Measurements from ENCODE around the gene EMC8. TPM values are rescaled to one million over a fixed set of nuclear protein-coding genes. Genes with fewer than 3 reads are reported as not detected.

Gene EMC8
- total and polyA plus RNA-seq, 10 of the 15 experiments (the other 5 are each of a cell fraction or from before 2014, with no cell fraction given) = 7.8 to 62.0 (median 33.5) TPM

GRCh38 chr16:85812031-85812807 is 12.9 kb upstream of the EMC8 start:
- ATAC-seq (no peak), FAIRE-seq (no peak), DNase-seq (ENCODE audit: low read depth, low spot score) (no peak)
- no peaks in the 10 kb centered on the region for H3K79me2 ChIP-seq (ENCODE audit: control insufficient read depth, insufficient read depth, low read length)
- no peak for TF ChIP-seq TARDBP (IDR thresholded peaks at IDR 0.05; ENCODE audit: borderline replicate concordance)
- TF ChIP-seq ZBTB11 (CRISPR knock-in tag; IDR thresholded peaks at IDR 0.05) = no peak
- no peak for TF ChIP-seq SMAD5 (IDR thresholded peaks at IDR 0.05; ENCODE audit: low read depth)
- TF ChIP-seq GATAD2B (conservative IDR thresholded peaks at IDR 0.05; ENCODE audit: low read depth) = no peak
- BruUV-seq (replicated peaks) = no TSS peak
- ChIA-PET SMC1A (ENCODE audit: uncharacterized antibody, unreplicated experiment) (interaction anchor here (0.8 to 1.6 kb wide), 2 partner anchors 9 kb away, joined by 3 to 4 read pairs; no protein-coding TSS in a partner anchor), POLR2A (interaction anchor here (0.6 kb wide), 1 partner anchor 80 kb away, joined by 3 read pairs; no protein-coding TSS in a partner anchor), RAD21 (ENCODE audit: unreplicated experiment) (interaction anchor here (0.9 kb wide), 1 partner anchor 219 kb away, joined by 3 read pairs; no protein-coding TSS in a partner anchor), CTCF (interaction anchor here (1.0 to 1.3 kb wide), 2 partner anchors 9 to 175 kb away, joined by 3 to 4 read pairs; no protein-coding TSS in a partner anchor)
- no peak overlapping the region for H3K4me2 ChIP-seq (ENCODE audit: control insufficient read depth, insufficient read depth)
- no peaks in the 10 kb centered on the region for H4K20me1 ChIP-seq (ENCODE audit: control insufficient read depth, insufficient read depth)
- intact Hi-C loops (cut with micrococcal nuclease; ENCODE audit: unreplicated experiment) = no loop called here
- H3K4me1 ChIP-seq (ENCODE audit: control insufficient read depth, insufficient read depth, low read length) = no peaks in the 10 kb centered on the region
- no peak overlapping the region for H3K9ac ChIP-seq (ENCODE audit: control insufficient read depth, insufficient read depth, low read length)
- no peak overlapping the region for H2AFZ ChIP-seq (ENCODE audit: control insufficient read depth, low read depth, low read length)
- 57% methylated on average over 37 of the region's 37 CpGs for WGBS (ENCODE audit: insufficient coverage, insufficient replicate concordance, low lambda C conversion rate, missing lambda C conversion rate)
- no peak overlapping the region for H3K27ac ChIP-seq (ENCODE audit: control insufficient read depth, insufficient read depth)
- H3K9me3 ChIP-seq (replicated peaks; ENCODE audit: control insufficient read depth, insufficient read depth, low read length) = no peaks in the 10 kb centered on the region
- no peak overlapping the region for H3K4me3 ChIP-seq
- H3K27me3 ChIP-seq (replicated peaks in 1 of 2; ENCODE audit: control insufficient read depth in 2 of 2, insufficient read depth in 2 of 2, low read length in 1 of 2) = peaks cover 0 to 3% of the 10 kb centered on the region in 2 experiments; a peak in 1 of 4 replicates
- H3K36me3 ChIP-seq (ENCODE audit: control insufficient read depth in 2 of 2, insufficient read depth in 2 of 2, low read length in 1 of 2) = no peaks in the 10 kb centered on the region
- in situ Hi-C loops (cut with MboI) = loop anchor here (25.0 kb wide), 1 partner anchor 525 kb away; no protein-coding TSS in a partner anchor

Data from GM12878 (cell line).